HG02840 (cell line): ENCODE measurements around the gene TPRG1.

Experiments used
- ATAC-seq: cut with Tn5 transposase; IDR thresholded peaks from one replicate; pipeline ENCODE4 v1.9.1; 2021; ENCODE audit warnings: mild to moderate bottlenecking, moderate library complexity, moderate number of reproducible peaks; ENCODE audit not compliant: unreplicated experiment, low FRiP score

The TPRG1 gene

GRCh38 chr3:189275182-189275581 lies 103.4 kb downstream of the TPRG1 start:
- ATAC-seq = no peak

DNA sequence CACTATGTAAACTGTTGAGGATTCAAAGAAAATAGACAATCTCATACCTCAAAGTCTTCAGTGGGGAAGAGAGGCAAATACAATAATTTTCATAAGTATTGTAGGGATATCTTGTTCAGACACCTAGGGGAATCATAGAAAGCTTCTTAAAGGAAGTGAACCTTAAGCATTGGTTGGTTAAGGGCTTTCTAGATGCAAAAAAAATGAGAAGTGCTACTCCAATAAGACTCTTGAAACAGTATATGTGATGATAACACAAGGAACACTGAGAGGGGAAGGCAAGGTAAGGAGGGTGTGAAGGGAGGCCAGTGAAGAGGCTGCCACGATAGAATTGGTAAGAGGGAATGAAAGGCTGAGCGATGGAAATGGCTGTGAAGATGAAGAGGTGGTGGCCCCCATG lies 104.1 kb downstream of the TPRG1 start:
- no peak for ATAC-seq

DNA sequence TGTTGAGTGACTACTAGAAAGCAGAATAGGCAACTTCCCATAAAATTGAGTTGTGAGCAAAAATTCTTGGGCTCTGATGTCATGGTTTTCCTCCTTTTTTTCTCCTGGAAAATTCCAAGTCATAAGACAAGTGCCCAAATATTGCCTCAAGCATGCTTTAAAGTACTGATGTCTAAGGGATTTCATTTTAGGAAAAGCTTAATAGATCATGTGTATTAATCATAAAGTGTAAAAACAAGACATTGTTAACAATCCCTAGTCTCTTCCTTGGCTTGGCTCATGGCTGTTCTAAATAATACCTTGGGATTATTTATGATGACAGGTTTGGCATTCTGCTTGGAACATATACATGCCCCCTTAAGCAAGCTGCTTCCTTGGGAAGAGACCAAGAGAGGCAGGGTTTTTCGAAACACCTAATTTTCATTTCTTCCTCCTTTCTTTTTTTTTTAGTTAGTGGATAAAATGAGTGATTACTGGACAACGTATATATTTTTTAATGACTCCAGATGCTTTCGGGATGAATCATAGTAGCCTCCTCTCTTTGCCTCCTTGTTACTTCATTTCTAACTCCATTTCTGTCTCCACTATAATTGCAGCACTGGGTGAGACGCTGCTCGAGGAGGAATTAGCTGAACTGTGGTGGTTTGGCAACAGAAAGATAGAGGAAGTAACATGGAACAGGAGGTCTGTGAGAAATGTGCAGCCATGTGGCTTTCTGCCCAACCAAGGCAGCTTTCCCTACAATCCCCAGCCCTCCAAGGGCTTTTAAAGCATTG lies 104.9 kb downstream of the TPRG1 start:
- ATAC-seq = no peak

- no peak for ATAC-seq
These were observed 105.9 kb downstream of the TPRG1 start for GRCh38 chr3:189277711-189278110.

- ATAC-seq = no peak
These were observed 106.5 kb downstream of the TPRG1 start for GRCh38 chr3:189278221-189278620.

- no peak for ATAC-seq
These were observed 110.4 kb downstream of the TPRG1 start for GRCh38 chr3:189282189-189282588.

DNA sequence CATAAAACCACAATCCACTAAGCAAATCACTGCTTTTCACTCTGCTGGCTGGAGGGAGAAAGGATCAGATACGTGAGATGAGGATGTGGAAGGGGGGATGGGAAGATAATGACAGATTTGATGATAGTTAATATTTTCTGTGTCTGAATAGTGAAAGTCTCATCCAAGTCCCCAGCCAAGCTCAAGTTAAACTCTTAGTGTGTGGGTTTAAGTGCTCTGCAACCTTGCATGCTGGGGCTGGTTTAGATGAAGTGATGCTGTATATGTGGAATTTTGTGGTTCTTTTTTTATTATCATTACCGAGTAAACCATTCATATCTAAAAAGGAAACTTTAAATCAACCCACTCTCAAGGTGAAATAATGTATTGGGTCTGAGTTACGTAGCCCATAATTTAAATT lies 111.0 kb downstream of the TPRG1 start:
- no peak for ATAC-seq

- no peak for ATAC-seq
These were observed 114.4 kb downstream of the TPRG1 start for GRCh38 chr3:189286188-189286587.

- no peak for ATAC-seq
These were observed 115.1 kb downstream of the TPRG1 start for GRCh38 chr3:189286916-189287315.

GRCh38 chr3:189288348-189289235 lies 116.8 kb downstream of the TPRG1 start:
- peak; percentile 84 for ATAC-seq

DNA sequence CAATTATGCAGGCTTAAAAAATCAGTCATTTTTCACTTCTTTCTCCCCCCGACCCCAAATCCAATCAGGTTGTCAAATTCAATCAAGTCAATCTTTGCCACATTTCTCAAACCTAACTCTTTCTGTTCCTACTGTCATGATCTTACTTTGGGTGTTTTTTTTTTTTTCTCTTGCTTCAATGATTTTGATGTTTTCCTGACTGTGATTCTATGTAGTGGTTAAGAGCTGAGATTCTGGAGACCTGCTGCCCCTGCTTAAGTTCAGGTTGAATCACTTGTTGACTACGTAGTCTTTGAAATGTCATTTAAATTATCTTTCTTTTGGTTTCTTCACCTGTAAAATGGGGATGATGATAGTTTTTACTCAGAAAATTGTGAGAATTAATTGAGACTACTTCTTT lies 117.5 kb downstream of the TPRG1 start:
- ATAC-seq = no peak

- ATAC-seq = no peak
These were observed 121.1 kb downstream of the TPRG1 start for GRCh38 chr3:189292667-189293484.

DNA sequence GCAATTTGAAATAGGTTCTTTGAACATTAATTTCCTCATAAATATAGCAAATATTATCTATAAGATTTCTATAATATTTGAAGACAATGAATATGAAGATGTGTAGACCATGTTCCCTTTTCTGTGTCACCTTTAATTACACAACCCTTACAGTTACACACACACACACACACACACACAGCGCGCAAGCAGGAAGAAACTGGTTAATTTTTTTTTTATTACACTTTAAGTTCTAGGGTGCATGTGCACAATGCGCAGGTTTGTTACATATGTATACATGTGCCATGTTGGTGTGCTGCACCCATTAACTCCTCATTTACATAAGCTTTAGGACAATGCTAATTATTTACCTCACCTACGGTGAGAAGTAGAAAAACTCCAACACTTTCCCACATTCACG lies 122.9 kb downstream of the TPRG1 start:
- ATAC-seq = no peak

DNA sequence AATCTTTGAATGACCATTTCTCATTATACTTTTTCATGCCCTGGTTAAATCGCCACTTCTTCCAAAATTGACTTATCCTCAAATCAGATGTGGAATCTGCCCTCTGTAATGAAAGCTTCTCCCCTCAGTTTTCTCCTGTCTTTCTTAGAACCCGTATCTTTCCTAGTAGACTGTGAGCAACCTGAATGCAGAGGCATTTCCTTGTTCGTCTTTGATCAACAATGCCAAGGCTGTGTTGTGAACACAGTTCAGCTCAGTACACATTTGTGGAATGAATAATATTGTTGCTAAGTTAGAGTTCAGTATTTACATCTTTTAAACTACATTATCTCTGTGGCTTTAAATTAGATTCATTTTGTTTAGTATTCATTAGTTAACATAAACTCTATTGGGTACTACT lies 123.3 kb downstream of the TPRG1 start:
- no peak for ATAC-seq

DNA sequence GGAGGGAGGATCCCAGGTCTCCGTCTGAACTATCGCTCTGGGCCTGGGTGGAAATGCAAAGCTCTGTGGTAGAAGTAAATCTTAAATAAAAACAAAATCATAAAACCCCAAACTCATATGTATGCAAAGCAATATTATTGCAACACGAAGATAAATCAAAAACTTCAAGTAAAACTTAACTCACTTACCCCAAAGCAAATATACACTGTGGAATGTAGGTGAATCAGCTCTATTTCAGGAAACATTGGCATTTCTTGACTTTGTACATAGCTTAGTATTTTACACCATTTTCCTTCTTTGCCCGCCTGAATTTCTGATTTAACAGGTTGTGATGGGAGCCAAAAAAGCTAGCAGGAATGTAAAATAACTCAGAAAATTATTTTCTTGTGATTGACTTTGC lies 126.2 kb downstream of the TPRG1 start:
- no peak for ATAC-seq

- no peak for ATAC-seq
These were observed 127.0 kb downstream of the TPRG1 start for GRCh38 chr3:189298469-189299375.

DNA sequence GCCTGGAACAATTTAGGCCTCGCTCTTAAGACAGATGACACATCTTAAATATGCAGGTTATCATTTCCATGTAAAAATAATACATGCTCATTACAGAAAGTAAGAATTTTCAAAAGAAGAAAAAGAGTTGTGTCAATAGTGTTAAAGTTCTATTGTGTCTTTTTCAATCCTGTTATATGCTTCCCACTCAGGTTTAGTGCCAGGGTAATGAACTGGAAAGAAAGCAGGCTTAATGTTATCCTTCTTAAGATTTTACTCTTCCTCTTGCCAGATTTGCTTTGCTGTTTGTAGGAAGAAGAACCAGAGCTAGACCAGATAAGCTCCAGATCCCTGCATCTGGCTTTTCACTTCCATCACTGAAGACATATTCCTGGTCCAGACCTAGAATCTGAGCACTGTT lies 128.6 kb downstream of the TPRG1 start:
- no peak for ATAC-seq

GRCh38 chr3:189301479-189301878 lies 129.7 kb downstream of the TPRG1 start:
- ATAC-seq = no peak

- no peak for ATAC-seq
These were observed 131.8 kb downstream of the TPRG1 start for GRCh38 chr3:189303584-189303983.
